Right renal cortex interstitium (tissue), 3 donors: ENCODE results near the gene CALD1. TPM values are rescaled to one million over a fixed set of nuclear protein-coding genes. Genes with fewer than 3 reads are reported as not detected.

Source experiments
- DNase-seq, 3 donors: peaks; one replicate each; pipeline ENCODE4 v3.0.0-alpha.2; 2013; ENCODE audit warnings: low read depth in 3 of 3, low spot score in 2 of 3
- polyA plus RNA-seq, 3 donors: library from polyadenylated mRNA; unstranded; fragments of 120-200 nt; gene quantifications; one replicate each; pipeline ENCODE4 v1.2.1, GENCODE V29; 2013; ENCODE audit not compliant: insufficient read length in 3 of 3

CALD1 gene
- polyA plus RNA-seq, 3 donors: 244 to 292 (median 257) TPM

DNA sequence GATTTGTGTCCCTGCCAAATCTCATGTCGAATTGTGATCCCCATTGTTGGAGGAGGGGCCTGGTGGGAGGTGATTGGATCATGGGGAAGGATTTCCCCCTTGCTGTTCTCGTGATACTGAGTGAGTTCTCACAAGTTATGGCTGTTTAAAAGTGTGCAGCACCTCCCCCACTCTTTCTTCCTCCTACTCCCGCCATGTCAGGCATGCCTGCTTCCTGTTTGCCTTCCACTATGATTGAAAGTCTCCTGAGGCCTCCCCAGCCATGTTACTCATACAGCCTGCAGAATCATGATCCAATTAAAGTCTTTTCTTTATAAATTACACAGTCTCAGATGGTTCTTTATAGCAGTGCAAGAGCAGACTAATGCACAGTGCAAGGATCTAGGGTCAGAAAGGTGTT, 75.4 kb downstream of the CALD1 start:
- DNase-seq: no peak

DNA sequence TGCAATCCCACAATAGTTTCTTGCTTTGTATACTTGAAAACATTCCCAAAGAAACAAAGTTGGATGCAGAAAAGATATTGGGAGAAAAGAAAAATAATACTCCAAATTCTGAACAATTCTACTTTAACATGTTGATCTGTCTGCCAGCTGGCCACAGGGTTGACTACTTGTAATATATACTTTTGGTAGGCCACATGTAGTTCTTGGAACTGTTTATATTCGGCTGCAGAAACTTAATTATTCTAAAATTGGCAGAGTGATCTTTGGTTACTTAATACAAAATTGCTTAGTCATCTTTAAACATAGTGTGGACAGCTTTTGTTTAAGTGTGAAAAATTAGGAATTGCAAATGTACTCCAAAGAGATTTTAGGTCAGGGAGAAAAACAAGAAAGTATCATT, 76.0 kb downstream of the CALD1 start:
- no peak for DNase-seq

DNA sequence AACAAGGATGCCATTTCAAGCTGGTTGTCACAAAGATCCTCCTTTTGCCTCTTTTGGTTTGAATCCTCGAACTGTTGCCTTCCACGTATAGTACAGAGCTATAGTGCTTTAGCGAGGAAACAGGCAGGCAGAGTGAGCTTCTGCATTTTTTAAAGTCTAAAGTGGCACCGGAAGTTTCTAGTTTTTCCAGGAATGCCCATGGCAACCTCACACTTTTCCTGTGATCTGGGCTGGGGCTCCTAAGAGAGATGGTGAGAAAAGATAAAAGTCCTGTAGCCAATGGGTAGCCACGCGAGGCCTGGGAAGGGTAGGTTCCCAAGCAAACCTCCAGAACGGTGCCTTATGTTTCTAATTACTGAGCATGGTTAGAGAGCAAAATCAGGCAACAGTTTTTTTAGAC, 76.7 kb downstream of the CALD1 start:
- no peak for DNase-seq

DNA sequence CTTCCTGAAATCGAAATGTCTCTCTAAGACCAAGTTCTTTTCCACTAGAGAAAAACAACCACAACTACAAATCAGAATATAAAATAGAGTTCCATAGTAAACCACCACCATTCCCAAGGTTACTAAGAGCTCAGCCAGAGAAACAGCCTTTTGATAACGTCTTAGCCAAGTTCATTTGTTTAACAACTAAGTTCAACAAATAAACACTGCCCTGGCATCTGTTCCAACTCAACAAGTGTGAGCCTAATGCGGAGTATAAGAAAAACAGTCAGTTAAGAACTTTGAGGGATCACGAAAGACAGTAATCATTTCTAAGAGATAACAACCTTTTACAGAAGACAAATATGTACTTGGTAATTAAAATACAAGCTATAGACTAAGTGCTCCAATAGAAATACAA, 77.3 kb downstream of the CALD1 start:
- DNase-seq: no peak

DNA sequence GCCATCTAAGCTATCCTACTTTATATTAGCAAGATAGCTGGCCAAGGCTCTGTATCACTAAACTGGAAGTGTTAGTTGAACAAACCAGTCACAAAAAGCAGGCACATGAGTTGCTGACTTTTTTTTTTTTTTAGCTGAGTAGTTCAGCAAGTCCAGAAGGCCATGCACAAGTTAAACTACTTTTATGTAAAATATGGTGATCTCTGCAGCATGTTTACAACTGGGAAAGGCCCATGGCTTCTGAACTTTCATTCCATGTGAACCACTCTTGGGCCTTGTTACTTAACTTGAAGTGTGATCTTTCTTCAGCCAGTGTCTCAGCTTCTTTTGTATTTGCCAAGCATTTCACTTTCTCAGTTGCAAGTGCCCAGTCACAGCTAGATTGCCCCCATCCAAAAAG, 78.5 kb downstream of the CALD1 start:
- no peak for DNase-seq

DNA sequence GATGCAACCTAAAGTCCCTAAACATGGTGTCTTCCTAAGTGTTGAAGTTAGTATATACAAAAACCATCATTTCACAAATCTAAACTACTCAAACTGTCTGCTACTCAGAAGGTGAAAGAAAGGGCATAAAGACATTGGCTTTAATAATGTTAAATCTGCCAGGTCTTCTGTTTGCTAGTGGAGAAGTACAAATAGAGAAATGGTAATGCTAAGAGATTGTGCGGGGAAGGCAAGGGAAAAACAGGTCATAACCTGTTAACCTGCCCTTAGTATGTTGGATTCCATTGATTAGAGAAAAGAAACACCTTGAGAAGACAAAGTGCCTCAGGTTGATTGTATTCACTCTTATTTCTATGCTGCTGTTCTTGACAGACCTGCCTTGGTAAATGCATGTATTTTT, 80.3 kb downstream of the CALD1 start:
- no peak for DNase-seq

DNA sequence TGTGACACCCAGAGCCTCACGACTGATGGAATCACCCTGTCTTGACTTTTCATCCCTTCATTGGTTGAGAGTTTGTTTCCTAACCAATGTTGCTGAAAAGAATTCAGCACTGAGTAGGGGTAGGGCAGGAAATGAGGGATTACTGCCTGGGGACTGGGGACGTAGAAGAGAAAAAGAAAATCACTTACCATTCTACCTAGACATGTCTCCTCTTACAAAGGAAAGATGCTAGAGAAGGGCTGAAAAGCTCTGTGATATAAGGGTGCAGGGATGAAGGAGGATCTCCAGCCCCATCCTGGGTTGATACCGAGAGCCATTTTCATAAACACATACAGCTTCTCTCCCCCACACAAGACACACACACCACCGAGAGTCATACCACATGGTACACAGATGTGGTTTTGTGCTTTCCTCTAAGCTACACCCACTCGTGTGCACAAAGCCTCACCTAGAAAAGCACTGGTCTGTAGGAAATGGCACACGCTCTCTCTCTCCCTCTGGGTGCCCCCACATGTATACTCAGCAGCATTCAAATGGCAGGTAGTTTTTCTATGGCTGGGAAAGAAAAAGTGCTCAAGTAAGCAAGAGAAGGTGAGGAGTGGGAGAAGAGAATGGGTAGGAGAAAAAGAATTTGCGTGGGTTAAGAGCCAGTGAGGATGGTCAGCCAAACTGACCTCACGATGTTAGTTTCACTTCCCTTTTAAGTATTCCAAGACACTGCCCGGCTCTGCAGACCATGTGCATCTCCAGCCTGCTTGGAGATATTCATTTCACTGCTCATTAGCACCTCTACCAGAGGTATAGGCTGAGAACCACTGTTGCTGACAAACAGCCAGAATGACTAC, 85.8 kb downstream of the CALD1 start:
- DNase-seq: no peak

DNA sequence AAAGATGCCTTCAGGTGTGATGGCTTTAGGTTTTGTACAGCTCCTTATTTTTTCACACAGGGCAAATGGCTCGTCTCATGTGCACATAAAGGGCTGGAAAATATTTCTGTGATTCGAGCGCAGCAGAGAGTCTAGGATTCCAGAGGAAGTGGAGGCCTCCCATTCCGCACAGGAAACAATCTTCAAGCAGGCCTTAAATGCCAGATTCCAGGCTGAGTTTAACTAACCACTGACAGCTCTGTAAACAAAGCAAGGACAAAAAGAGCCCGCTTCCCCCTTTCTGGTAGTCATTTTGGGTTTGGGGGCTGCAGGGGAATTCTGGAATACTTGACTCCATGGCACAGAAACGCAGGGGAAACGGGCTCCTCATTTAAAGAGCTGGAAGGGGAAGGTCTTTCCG, 87.2 kb downstream of the CALD1 start:
- peak in 1 of 3 donors; percentile 62 for DNase-seq

DNA sequence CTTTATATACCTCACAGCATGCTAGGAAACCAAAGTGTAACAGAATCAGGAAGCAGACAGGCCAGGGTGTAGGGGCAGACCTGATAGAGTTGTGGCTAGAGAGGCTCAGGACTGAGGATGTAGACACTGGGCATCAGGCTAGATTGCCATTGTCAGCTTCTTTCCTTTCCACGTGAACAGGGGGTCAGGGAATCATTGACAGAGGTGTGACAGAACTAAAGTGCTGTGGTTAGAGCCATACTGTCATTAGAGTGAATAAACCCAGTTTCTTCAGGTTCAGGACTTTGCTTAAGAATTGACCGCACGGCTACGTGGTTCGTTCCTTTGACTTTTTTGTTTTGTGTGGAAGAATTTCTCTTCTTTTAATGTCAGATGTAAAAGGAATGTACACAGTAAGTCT, 90.7 kb downstream of the CALD1 start:
- no peak for DNase-seq

DNA sequence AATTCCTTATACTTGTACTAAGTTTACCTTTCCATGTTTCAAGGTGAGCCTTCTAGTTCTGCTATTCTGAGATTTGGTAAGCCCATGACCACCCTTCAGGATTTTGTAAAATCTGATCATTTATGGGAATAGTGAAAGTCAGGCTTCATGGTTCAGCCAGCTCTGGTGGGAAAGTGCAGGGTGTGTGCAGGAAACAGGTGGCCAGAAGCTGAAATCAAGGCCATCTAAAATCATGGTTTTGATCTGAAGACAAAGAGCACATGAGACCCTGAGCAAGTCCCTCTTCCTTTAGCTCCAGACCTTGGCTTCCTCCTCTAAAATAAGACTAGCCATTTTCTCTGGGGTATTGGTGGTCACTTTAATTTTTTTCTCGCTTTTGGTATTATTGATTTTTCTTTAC, 91.3 kb downstream of the CALD1 start:
- DNase-seq: no peak

DNA sequence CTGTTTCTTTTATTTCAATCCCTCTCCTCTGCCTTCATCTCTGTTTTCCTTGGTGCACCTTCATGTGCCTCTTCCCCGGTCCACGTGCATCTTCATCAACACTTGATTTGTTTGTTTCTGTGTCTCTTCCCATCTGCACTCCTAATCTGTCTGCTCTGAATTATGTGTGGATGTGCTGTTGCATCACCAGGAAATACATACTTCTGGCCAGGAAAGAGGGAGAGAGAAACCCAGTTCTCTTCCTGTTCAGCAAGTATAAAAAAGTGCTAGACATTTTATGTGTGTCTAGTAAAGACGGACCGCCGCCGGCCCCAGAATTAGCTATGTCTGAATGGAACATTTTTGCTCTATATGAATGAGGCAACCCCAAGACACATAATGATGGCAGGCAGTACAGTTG, 93.8 kb downstream of the CALD1 start:
- DNase-seq: no peak

DNA sequence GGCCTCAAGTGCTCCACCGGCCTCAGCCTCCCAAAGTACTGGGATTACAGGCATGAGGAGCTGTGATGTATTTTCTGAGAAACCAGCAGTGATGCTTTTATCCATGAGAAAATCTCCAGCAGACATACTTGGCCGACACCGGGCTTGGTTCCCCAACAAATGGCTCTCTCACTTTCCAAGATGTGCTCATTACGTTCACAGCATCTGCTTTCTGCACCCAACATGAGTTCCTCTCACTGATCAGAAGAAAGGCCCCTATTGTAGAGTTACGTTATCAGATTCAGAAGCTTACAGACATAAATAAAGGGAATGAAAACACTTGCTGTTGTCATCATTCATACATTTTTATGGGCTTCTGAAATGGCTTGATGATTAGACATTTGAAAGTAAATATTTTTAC, 95.0 kb downstream of the CALD1 start:
- DNase-seq: no peak

DNA sequence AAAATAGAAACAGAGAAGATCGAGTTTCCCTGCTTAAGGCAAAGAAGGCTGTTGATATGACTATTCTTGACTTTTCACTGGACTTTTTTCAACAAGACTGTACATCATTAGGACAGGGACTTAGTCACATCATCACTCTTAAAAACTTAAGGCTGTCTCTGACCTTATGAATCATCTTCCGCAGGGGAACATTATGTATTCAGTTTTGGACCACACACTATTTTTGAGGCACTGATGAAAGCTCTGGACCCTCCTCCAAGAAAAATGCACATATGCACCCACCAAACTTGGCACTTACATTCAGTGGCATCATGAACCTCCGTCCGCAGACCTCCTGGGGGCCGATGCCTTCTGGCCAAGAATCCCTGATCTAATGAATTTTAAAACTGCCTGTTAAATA, 96.4 kb downstream of the CALD1 start:
- no peak for DNase-seq

DNA sequence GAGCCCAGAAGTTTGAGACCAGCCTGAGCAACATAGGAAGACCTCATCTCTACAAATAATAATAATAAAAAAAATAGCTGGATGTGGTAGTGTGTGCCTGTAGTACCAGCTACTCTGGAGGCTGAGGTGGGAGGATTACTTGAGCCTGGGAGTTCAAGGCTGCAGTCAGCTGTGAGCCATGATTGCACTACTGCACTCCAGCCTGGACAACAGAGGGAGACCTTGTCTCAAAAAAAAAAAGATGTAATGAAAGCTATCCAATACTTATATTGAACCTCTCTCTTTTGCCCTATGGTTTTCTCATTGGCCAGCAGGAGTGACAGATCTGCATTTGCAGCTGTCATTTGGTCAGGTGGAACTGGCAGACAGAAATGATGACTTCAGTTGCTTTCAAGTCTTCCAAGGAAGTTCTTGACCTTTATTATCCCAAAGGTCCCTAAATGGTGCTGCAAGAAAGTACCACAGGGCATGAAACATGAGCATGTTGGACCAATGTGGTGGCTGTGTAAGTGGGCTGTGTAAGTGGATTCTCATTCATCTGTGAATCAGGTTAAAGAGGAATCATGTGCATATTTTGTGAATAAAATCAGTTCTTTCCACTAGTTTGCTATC, 99.4 kb downstream of the CALD1 start:
- no peak for DNase-seq

DNA sequence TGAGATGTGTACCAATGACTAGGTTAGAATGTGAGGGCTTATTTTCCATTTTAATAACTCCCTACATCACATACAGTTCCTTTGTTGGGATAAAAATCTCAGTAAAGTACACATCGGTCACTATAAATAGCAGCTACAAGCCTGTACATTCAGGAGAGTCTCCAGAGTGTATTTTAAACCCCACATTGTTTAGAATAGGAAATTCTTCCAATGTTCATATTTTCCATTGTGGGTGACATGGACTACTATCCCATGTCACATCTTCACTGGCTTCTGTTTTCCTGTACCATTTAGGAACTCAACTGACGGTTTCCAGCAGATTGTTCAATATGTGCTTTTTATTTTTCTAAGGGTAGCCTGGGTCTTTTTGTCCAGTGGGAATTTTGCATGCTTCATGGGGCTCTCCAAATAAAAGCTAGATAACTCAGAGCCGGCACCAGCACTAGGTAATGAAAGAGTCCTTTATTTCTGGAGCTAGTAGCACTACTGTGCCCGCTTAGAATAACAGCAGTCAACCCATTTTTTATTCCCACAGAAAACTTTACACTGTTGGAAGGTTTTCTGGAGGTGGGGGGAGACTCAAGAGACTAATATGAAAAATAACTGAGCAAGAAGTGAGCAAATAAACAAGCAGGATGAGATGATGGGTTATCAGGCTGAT, 100.5 kb downstream of the CALD1 start:
- no peak for DNase-seq

DNA sequence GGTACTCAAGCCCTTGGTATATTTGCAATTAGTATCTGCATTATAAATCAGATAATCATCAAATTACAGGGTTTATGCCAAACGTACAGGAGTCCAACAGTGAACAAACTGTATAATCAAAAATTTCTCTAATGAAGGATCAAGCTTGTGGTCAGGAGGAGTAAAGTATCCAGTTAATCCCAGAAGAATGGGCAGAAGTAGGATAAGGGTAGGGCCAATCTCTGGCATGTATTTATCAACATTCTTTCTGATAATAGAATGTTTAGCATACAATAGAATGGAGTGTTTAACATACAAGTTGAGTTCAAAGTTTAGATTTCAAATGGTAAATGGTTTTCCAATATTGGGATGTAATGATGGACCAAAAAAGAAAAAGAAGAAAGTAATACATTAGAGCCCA, 103.0 kb downstream of the CALD1 start:
- no peak for DNase-seq

DNA sequence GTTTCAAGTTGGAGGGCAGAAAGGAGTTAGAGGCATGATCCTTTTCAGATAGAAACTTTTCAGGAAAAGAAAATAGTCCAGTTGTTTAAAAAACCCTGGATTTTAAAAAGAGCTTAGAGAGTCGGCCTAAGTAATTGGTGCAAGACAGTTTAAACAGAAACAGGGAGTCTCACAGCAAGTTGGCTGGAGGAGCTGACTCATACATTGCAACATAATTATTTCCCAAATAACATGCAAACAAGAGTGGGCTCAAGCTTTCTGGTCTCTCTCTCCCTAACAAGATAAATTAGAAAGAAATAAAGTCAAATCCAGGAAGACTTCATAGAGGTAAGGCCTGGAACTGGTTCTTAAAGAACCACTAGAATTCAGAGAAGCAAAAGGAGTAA, 106.5 kb downstream of the CALD1 start:
- no peak for DNase-seq

DNA sequence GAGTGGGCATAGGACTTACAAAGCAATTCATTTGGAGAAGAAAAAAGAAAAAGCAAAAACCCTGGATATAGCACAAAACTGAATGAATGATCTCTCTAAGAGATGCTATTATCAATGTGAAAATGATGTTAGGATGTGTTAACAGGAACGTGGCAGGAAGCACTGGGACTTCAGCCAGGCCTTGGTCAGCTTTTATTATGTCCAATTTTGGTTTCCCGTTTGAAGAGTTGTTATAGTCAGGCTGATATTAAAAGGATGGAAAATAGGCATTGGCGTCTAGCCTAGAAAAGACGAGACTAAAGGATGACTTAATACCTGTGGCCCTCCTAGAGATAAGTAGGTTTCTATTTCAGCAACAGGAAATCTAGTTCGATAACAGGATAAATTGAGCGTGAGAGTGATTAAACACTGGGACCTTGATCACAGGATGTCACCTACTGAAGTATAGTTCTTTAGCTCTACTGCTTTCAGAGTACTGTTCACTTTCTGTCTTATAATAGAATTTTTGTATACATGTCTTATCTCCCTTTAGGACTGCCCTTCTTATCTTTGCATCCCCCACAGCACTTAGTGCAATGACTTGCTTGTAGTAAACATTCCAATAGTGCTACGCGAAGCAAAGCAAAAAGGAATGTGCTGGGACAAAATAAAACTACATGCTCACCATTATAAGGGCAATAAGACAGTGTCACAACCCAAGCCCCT, 107.1 kb downstream of the CALD1 start:
- DNase-seq: no peak

DNA sequence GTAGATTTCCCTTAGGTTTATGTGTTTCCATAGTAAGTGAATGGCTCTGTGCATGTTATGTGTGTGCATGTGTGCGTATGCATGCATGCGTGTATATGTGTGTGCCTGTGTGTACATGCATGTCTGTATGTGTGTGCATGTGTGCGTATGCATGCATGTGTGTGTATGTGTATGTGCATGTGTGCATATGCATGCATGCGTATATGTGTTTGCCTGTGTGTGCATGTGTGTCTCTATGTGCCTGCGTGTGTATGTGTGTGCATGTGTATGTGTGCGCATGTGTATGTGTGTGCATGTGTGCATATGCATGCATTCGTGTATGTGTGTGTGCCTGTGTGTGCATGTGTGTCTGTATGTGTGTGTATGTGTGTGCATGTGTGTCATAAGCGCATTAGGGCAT, 108.1 kb downstream of the CALD1 start:
- DNase-seq: no peak

DNA sequence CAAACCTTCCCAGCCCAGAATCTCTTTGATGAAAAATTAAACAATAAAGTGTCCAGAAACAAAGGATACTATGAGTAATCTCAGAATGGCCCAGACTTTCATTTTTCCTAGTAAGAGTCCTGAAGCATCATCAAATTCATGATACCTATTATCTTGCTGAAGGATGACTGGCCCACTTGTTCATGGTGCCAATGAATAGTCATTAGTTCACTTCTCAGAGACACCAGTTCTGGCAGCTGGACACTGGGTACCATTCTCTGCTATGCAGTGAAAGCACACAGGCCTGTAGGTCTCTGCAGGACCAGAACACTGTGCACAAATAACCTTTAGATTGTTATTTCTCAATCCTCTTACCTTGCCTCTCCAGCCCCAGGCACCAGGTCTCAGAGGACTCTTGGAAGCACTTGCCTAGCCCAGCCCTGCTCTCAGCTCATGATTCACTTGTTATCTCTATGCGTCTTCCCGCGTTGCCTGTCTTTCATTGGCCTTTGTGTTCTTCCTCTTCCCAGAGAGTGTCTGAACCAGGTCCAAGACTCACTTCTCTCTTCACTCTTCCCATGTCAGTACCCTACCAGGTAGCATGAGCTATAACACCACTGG, 108.8 kb downstream of the CALD1 start:
- DNase-seq: no peak
